GM19193 (cell line): ENCODE data around the gene CD81.

Experiments
- POLR2A ChIP-seq: IDR thresholded peaks from 4 replicates; pipeline ENCODE4 v1.6.1; 2011; ENCODE audit not compliant: insufficient read depth, insufficient read length; ENCODE audit errors: extremely low read depth

CD81 gene

GRCh38 chr11:2437516-2437915 lies 60.4 kb downstream of the CD81 start:
- no peak for TF ChIP-seq POLR2A

- TF ChIP-seq POLR2A = no peak
These were observed 62.7 kb downstream of the CD81 start for GRCh38 chr11:2439820-2440219.

- TF ChIP-seq POLR2A = no peak
These were observed 63.5 kb downstream of the CD81 start for GRCh38 chr11:2440646-2441045.

- TF ChIP-seq POLR2A = no peak
These were observed 64.1 kb downstream of the CD81 start for GRCh38 chr11:2441171-2441570.

- TF ChIP-seq POLR2A = no peak
These were observed 65.5 kb downstream of the CD81 start for GRCh38 chr11:2442589-2442988.

GRCh38 chr11:2443406-2443805 lies 66.3 kb downstream of the CD81 start:
- TF ChIP-seq POLR2A = no peak

- no peak for TF ChIP-seq POLR2A
These were observed 67.0 kb downstream of the CD81 start, which contains the start of gene TRPM5 for GRCh38 chr11:2443881-2444820. TRPM5 (minus strand) TSS chr11:2444514; CDS start chr11:2423036, 21,478 bp downstream.

GRCh38 chr11:2444821-2445745 lies 68.0 kb downstream of the CD81 start, which contains the start of gene KCNQ1:
KCNQ1 (plus strand) TSS chr11:2445008; CDS start chr11:2445099, 91 bp downstream.
- TF ChIP-seq POLR2A = no peak

GRCh38 chr11:2445746-2446551 lies 68.8 kb downstream of the CD81 start:
- TF ChIP-seq POLR2A = no peak

GRCh38 chr11:2446590-2447252 lies 69.6 kb downstream of the CD81 start:
- TF ChIP-seq POLR2A = no peak
